Fibroblast of the aortic adventitia (primary cell): ENCODE results near the gene CNST. TPM values are rescaled to one million over a fixed set of nuclear protein-coding genes. Genes with fewer than 3 reads are reported as not detected.
"Not testable (repeated sequence)": the region's sequence is repeated elsewhere in the genome, so short reads cannot be mapped to it uniquely, and the experiment has no call there.

Source experiments
- DNase-seq: peaks from one replicate; pipeline ENCODE4 v3.0.0-alpha.2; 2010; ENCODE audit warnings: low read depth
- H3K4me3 ChIP-seq: 2 replicates; pipeline ENCODE4 v1.5.1; 2011; ENCODE audit warnings: low read depth, mild to moderate bottlenecking, control low read depth, low read length, moderate library complexity
- CTCF ChIP-seq: IDR thresholded peaks from 2 replicates; pipeline ENCODE4 v1.5.1; 2011; ENCODE audit warnings: mild to moderate bottlenecking, low read length, control low read depth, inconsistent platforms; ENCODE audit not compliant: insufficient read depth
- total RNA-seq: library from RNA; depleted of rRNA; stranded (reverse); fragments of >200 nt; gene quantifications from 2 replicates; pipeline ENCODE4 v1.2.3, GENCODE V29; 2012; ENCODE audit warnings: low replicate concordance

The CNST gene
- total RNA-seq, 1 donor: 25.2 TPM

GRCh38 chr1:246582301-246583055, 16.2 kb downstream of the CNST start:
- no peak for TF ChIP-seq CTCF
- no peak for DNase-seq
- no peak overlapping the region for H3K4me3 ChIP-seq

- no peak overlapping the region for H3K4me3 ChIP-seq
- no peak for DNase-seq
- TF ChIP-seq CTCF: no peak
Observed at GRCh38 chr1:246583056-246583440, 16.8 kb downstream of the CNST start.

- TF ChIP-seq CTCF: no peak
- H3K4me3 ChIP-seq: no peak overlapping the region
- peak; percentile 58 for DNase-seq
Observed at GRCh38 chr1:246583448-246584185, 17.4 kb downstream of the CNST start.

- H3K4me3 ChIP-seq: no peak overlapping the region
- no peak for DNase-seq
- TF ChIP-seq CTCF: no peak
Observed at GRCh38 chr1:246587032-246587431, 20.8 kb downstream of the CNST start.

GRCh38 chr1:246587606-246588005, 21.4 kb downstream of the CNST start:
- H3K4me3 ChIP-seq: peak overlapping the region; percentile 25
- no peak for TF ChIP-seq CTCF
- peak; percentile 86 for DNase-seq

- H3K4me3 ChIP-seq: no peak overlapping the region
- TF ChIP-seq CTCF: no peak
- peak; percentile 65 for DNase-seq
Observed at GRCh38 chr1:246588159-246588721, 22.0 kb downstream of the CNST start.

- not testable (repeated sequence) for H3K4me3 ChIP-seq
Observed at GRCh38 chr1:246589919-246590318, 23.7 kb downstream of the CNST start.

More at GRCh38 chr1:246589919-246590318, 23.7 kb downstream of the CNST start:
- DNase-seq: not testable (repeated sequence)
